Fibroblast of the aortic adventitia (primary cell): ENCODE results near the gene MRTFB. TPM values are rescaled to one million over a fixed set of nuclear protein-coding genes. Genes with fewer than 3 reads are reported as not detected.
"Not testable (repeated sequence)": the region's sequence is repeated elsewhere in the genome, so short reads cannot be mapped to it uniquely, and the experiment has no call there.

Experiments
- DNase-seq: peaks from one replicate; pipeline ENCODE4 v3.0.0-alpha.2; 2010; ENCODE audit warnings: low read depth
- H3K4me3 ChIP-seq: 2 replicates; pipeline ENCODE4 v1.5.1; 2011; ENCODE audit warnings: low read depth, mild to moderate bottlenecking, control low read depth, low read length, moderate library complexity
- CTCF ChIP-seq: IDR thresholded peaks from 2 replicates; pipeline ENCODE4 v1.5.1; 2011; ENCODE audit warnings: mild to moderate bottlenecking, low read length, control low read depth, inconsistent platforms; ENCODE audit not compliant: insufficient read depth
- total RNA-seq: library from RNA; depleted of rRNA; stranded (reverse); fragments of >200 nt; gene quantifications from 2 replicates; pipeline ENCODE4 v1.2.3, GENCODE V29; 2012; ENCODE audit warnings: low replicate concordance

Gene MRTFB
- total RNA-seq, 1 donor: 13.2 TPM

DNA sequence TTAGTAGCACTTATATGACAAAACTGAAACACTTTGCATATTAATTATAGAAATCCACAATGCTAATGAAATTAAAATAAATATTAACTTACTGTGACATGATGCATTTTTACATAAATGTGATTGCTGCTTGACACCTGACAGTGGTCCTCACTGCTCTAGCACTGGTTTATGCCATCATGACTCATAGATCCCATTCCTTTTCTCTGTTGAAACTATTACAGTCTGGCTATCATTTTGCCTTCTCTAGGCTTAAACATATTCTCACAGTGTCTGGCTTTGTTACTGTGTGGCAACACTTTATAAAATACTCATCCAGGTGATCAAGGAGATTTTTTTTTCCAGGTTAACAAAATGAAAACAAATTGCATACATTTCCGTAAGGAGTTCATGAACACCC is 108.0 kb downstream of the MRTFB start:
- no peak overlapping the region for H3K4me3 ChIP-seq
- DNase-seq: no peak
- no peak for TF ChIP-seq CTCF

DNA sequence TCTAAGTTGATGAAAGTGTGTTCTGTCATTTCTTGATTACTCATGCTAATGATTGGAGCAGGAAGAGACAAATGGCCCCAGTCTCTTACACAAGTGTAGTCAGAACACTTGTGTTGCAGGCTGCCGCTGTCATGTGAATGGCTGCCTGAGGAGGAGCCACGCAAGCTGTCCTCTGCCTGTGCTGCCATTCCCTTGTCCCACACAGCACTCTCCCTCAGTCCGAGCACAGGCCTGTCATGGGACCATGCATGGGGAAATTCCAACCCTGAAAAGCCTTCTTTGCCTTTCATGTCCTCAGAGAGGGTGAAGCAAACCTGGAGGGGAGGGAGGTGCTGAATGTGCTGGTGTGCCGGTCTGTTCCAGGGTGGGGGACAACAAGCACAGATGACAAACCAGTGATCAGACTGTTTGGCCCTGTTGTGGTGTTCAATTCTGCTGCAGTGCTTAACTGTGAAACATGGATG is 109.4 kb downstream of the MRTFB start:
- no peak overlapping the region for H3K4me3 ChIP-seq
- no peak for TF ChIP-seq CTCF
- no peak for DNase-seq

DNA sequence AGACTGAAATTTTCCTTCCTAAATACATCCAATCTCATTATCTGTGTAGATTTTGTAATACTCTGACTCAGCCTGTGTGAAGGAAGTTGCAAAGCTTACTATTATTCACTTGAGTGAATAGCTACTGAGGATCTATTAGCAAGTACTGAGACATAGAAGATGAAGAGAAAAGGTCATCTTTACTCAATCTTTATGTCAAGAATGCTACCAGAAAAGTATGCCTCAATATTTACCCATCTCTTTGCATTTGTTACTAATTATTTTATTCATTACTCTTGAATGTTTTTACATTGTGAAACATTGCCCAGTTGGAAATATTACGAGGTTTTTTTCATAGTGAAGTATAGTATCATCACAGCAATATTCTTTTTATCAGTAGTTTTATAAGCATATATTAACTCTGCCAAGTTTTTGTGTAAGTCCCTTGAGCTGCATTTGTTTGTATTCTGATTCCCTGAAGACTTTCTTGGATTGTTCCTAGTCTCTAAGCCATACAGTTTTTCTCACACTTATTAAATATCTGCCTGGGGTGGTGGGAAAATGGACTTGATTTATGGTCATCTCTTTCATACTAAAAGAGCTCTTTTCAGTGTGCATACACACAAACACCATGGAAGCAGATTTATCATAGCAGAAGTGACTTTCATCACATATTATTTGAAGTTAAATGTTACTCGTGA is 110.4 kb downstream of the MRTFB start:
- peak; percentile 80 for DNase-seq
- H3K4me3 ChIP-seq: no peak overlapping the region
- TF ChIP-seq CTCF: no peak

DNA sequence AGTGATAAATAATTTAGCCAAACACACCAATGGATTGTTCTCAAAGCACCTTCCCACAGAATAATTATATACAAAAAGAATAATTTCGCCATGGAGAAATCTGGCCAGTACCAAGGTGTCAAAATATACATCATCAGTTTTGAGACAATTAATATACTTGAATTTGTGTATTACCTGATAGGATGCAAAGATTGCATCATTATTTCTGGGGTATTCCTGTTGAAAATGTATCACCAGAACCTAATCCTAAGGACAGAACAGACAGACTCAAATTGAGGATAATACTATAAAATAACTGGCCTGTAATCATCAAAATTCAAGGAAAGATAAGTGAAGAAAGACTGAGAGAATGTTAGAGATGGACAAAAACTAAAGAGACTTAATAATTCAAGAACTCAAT is 111.9 kb downstream of the MRTFB start:
- TF ChIP-seq CTCF: no peak
- H3K4me3 ChIP-seq: no peak overlapping the region
- no peak for DNase-seq

GRCh38 chr16:14183962-14184361 is 112.8 kb downstream of the MRTFB start:
- H3K4me3 ChIP-seq, DNase-seq: not testable (repeated sequence)

DNA sequence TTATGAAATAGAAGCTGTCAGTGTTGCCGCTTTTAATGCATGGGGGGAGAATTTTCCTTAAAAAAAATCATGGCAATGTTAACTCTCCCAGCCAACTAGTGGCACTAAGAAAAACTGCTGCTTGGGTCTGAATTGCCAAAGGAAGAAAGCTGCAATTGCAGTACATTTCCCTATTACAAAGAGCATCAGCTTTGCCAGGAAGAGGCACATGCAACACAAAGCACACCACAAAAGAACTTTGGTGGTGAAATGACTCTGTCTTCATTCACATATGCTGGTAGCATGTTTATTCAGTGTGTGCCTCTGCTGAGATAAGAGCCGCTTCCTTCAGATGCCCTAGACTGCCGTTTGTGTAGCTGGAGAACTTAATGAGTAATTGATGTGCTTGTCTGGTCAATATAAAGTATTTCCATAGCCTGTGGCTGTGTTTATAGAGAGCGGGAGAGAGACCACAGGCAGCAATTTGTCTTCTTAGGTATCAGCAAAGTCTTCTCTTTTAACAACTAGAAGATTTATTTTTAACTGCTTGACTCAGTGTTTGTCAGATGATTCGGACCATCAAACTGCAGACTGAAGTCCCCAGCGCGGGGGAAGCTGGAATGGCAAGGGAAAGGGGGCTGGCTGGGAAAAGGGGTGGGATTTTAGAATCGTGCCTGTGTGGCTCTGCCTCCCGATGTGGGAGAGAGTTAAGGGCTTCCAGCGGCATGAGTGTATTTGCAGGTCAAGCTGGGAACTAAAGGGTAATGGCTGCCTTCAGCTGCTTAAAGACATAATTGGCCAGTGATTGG is 115.1 kb downstream of the MRTFB start:
- peak; percentile 80 for DNase-seq
- TF ChIP-seq CTCF: peak; percentile 75
- peak overlapping the region; percentile 23 for H3K4me3 ChIP-seq

GRCh38 chr16:14186795-14187221 is 115.7 kb downstream of the MRTFB start:
- H3K4me3 ChIP-seq: peak overlapping the region; percentile 23
- DNase-seq: peak; percentile 26
- no peak for TF ChIP-seq CTCF
